Kidney capillary endothelial cell (primary cell): ENCODE data around the gene MARCHF3.

Experiments
- DNase-seq: peaks from one replicate; pipeline ENCODE4 v3.0.0-alpha.2; 2018; ENCODE audit warnings: low spot score

Gene MARCHF3

DNA sequence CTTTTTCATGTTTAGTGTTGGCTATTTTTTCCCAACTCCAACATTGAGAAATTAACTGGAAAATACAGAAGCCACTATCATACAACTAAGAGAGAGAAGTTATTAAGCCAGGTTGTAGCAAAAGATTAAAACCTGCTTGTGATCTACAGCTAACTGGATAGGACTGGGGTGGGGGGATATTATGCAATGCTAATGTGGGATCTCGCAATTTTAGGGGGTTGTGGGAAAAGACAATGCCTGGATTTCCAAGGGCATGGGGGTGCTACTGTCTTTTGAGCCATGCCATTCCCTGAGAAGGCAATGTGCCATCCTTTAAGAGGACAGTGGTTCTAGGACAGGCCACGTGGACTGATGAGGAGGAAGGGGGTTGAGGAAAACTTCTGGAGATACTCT is 46.5 kb downstream of the MARCHF3 start:
- DNase-seq, result no peak

DNA sequence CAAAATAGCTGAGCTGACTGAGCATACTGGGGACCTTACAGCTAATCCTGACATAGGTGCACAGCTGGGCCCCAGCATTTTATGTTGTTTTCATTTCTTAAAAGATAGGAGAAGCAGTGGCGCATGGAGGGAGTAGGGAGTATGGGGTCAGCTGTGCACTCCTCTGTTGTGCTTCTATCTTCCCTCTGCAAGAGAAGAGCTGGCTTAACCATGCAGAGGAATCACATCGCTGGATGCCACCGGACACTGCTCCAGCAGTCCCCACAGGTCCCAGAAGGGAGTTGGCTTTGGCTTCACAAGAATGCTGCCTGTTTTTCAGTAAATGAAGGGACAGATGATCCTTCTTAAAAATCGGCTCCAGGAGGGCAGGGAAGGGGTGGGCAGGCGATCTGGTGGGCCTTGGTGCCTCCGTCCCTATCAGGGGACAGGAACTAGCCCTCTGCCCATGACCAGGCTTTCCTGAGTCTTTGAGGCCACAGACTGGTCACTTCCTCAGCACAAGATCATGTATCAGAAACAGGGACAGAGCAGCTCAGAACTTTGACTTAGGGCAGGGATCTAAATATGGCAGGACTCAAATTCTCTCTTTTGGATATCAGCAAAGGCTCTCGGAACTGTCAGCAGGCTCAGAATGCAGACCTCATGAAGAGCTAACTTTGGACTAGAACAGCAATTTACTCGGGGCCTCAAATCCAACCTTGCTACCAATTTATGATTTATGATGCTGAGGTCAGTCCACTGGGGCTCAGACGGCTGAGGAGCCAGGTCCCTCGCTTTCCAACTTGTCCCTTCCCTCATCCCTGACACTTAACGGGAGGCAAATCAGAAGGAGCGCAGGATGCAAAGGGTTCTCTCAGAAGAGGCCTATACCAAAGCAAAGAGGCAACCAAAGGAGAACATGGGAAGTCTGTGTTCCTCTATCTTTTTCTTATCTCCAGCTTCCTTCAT is 47.2 kb downstream of the MARCHF3 start:
- DNase-seq, result no peak

DNA sequence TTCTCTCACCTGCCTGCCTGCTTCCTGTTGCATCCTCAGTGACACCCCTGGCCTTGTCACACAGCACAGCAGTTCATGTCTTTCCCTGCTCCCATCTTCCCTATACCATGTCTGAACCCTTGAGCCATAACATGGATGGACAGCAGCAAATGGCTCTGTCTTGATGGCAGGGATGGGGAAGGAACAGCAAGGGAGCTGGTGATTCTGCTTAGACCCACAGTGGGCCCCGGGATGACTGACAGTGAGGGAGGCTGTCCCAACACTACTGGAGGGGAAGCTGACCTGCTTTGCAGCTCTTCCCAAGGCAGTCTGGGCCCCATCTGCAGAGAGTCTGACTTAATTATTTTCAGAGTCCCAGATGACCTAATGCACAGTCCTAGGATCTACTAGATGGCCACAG is 48.2 kb downstream of the MARCHF3 start:
- no peak for DNase-seq

DNA sequence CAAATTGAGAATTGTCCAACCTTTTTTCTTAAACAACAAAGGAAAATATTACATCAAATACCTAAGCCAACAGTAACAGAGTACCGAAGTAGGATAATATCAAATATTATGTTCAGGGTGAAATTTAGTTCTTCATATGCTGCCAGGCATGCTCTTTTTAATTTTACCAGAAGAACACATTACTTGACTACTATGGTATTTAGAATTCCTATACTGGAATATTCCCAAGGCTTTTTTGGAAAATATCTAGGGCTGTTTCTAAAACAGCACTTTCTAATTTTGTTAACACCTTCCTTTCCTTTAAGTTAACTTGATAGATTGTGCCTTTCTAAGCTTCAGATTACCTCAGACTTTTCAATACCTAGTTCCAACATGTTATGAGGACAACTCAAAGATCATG is 48.7 kb downstream of the MARCHF3 start:
- DNase-seq, result no peak

DNA sequence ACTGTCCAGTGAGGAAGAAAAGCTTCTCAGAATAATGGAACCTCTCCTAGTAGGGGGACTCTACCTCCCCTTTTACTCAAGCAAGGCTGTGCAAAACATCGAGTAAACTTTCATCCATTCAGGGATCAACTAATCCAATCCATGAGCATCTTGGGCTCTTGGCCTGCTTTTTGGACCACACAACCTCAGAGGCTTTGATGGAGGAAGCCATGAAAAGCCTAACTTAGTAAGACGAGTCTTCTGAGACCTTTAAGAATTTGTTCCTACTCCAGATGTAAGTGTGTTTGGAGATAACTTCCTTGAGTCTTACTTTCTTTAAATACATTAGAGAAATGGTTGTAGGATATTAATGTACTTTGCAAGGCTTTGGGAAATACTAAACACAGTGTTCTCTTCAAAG is 49.1 kb downstream of the MARCHF3 start:
- no peak for DNase-seq

DNA sequence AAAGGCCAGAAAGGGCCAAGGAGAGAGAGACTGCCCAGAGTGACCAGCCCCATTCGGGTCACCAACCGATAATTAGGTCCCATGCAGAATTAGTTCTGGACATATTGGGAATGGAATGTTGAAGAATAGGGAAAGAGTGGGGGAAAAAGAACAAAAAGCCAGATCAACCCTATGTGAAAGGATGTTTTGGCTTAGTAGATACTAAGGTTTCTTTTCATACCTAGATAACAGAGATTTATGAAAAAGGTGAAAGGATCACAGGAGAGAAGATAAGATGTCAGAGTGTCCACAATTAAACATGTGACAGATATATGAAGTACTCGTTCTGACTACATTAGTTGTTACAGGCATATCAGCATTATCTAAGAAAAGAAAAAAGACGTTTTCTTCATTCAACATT is 52.1 kb downstream of the MARCHF3 start:
- DNase-seq, result no peak

DNA sequence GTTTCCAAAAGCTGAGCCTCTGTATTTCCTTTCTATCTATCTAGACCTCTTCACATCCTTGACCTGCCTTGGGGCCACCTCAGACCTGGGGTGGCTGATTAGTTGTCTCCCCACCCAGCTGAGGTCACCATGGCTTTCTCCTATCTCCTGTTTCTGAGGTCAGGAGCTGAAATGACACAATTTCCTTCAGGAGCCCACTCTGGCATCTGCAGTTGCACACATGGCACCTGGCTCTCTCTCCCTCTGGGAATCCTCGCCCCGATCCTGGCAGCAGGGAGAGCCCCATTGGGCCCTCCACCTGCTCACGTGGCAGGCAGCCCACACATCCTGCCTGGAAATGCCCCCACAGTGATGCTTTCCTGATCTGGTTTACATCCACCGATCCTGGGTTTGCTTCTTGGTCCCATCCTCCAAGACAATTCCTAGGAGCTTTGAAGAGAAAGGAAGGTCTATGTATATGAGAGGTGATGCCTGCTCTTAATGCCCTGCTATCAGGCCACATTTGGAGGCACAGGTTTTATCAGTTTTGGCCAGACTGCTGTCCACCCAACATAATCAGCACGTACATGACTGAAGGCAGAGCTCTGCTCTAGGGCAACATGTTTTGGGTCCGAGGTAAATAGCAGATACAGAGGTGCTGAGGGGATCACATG is 53.7 kb downstream of the MARCHF3 start:
- no peak for DNase-seq

DNA sequence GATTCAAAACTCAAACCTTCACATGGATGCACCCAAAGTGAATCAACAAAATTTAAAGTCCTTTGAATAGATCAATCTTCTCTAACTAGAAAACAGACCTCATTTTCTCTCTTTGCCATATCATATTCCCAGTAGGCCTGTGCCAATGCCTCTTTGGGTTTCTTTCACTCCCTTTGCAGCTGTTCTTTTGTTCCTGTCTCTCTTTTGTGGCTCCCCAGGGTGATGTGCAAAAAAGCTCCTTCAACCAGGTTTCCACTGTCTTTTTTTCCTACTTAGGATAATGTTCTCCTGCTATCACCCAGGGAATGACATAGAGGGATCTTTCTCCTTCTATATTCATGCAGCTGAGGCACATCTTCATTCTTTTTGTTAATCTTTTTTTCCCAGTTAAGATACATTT is 54.6 kb downstream of the MARCHF3 start:
- DNase-seq, result no peak

DNA sequence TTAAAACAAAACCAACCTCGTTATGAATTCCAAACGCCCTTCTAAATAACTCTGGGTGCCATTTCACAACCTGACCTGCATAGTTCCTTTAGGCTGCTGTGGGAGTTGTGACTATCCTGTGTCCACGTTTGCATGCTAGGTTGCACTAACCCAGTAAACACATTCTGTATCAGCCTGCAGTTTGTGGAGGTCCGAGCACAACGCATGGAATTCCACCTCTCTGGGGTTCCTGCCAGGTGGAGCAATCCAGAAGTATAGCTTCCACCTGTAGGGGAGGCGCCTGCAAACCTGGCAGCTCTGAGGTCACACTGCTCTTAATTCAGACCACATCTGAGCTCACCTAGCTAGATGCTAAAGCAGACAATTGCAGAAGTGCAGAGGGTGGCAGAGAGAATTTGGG is 57.2 kb downstream of the MARCHF3 start:
- no peak for DNase-seq

DNA sequence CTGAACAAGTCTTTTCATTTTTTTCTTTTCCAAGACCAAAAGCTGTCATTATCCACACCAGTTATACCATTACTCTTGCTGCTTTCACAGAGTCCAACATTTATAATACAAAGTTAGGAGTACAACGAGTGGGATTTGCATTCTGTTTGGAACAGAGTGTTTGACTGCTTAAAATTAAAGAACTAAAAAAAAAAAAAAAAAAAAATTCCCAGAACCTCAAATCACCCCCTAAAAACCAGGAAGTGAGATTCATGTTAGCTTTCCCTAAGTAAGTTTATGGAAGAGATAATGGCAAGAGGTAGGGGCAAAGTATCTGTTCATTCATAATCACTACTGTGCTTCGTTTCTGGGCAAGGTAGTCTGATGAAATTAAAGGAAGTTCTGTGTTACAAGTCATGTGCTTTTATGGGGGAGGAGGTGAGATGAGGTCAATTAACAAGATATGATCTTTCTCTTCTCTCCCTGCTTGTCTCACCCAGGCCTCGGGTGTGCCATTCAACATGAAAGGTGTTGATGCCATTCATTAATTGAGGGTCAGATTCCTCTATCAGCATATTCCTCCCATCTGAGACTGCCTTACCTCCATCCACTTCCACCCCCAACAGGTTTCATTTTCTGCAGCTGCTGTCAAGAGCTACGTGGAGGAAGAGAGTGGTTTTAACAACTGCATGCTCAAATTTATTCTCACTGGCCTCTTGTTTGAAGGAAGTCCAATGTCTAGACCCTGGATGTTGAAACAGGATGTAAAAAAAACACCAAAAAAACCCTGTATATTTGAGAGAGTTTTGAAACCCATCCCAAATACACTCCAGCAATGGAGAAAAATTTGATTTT is 58.1 kb downstream of the MARCHF3 start:
- DNase-seq, result no peak

DNA sequence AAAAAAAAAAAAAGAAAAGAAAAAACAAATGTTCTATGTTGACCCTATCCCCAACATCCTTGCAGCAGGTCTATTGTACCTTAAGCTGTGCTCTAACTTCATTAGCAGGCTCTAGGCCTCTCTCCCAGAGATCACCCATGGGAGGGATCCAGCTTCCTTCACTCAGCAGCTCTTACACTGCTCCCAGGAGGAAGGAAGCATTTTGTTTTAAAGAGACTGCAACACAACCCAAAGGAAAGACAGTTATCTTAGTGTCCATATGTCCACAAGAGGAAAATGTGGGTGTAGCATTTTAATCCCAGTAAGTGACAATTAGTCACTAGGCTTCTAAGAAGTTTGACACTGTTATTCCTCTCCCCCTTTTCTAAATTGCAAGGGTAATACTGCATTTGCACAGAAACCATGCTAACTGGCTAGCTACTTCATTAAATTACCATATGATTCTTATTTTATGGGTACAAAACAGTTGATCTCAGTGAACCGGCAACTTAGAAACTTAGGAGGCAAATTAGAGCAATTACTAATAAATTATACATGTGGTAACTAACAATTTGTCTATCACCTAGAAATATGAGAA is 58.8 kb downstream of the MARCHF3 start:
- DNase-seq, result no peak

DNA sequence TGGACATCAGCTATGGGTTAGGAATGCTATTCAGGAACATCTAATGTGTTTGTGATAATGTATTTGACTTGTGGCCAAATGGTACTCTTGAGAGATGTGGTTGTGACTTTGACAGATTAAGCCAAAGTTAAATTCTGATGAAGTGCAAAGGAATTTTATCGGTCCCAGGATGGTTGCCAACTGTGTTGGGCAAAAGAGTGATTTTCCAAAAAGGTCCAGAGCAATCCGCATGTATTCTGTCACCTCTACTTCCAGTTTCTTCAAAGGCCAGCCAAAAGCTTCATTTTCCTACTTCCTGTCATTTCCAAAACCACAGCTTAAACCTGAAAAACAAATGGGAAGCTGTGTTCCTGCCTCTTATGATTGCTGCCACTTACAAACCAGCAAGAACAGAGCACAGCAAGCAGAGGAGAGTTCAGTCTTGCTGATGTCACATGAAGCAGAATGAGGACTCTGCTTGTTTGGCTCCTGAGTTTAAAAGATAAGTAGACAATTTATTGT is 59.8 kb downstream of the MARCHF3 start:
- DNase-seq, result no peak

DNA sequence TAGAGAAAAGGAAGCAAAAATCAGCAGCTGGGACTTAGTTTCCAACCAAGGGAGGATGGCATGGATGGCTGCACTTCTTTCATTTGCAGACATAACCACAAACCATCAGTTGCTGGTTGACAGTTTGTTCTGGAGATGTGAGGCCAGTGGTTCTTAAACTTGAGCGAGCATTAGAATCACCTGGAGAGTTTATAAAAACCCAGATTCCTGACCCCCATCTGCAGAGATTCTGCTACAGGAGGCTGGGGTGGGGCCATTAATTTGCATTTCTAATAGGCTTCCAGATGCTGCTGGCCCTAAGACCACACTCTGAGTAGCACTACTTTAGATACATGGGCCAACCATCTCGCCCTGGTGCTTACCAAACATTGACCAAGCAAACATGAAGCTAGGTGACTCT is 60.8 kb downstream of the MARCHF3 start:
- DNase-seq, result no peak

DNA sequence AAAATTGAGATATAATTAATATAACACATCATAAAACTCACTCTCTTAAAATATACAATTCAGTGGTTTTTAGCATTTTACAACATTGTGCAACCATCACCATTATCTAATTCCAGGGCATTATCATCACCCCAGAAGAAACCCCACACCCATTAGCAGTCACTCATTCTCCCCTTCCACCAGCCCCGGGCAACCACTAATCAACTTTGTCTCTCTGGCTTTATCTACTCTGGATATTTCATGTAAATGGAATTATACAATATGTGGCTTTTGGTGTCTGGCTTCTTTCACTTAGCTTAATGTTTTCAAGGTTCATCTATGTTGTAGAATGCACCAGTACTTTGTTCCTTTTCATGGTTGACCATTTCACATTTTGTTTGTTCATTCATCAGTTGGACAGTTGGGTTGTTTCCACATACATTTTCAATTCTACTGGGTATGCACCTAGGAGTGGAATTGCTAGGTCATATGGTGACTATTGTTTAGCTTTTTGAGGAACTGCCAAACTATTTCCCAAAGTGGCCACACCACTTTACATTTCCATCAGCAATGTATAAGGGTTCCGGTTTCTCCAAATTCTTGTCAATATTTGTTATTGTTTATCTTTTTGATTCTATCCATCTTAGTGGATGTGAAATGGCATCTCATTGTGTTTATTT is 62.4 kb downstream of the MARCHF3 start:
- DNase-seq, result no peak

DNA sequence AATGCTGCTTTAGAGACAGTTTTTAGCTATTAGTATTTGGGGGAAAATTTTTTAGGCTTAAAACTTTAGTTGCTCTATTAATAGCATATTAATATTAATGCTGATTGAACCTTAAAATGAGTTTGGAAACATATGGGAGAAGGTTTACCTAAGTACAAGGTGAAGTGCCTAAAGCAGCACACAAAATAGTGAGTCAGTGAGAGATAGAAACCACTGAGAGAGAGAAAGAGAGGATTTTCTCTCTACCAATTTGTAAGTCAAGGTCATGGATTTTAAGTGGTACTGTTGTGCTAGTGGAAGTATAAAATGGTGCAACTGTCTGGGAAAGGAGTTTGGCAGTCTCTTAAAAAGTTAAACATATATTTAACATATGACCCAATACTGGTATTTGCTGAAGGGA is 64.9 kb downstream of the MARCHF3 start:
- no peak for DNase-seq

DNA sequence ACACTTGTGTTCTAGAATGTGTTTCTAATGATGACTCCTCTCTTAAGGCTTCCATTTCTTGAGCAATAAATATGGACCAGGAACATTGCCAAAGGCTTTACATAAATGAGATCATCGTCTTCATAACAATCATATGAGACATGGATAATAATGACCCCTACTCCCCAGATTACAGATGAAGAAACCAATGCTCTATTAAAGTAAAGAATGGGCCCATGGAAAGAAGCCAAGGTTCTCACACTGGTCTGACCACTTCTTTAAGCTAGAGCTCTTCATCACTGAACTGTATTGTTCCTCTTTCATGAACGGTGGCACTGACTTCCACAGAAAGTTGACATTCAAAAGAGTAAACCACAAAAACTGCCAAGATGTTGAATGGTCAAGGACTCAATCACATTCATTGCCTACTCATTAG is 65.3 kb downstream of the MARCHF3 start:
- DNase-seq, result peak; percentile 59

DNA sequence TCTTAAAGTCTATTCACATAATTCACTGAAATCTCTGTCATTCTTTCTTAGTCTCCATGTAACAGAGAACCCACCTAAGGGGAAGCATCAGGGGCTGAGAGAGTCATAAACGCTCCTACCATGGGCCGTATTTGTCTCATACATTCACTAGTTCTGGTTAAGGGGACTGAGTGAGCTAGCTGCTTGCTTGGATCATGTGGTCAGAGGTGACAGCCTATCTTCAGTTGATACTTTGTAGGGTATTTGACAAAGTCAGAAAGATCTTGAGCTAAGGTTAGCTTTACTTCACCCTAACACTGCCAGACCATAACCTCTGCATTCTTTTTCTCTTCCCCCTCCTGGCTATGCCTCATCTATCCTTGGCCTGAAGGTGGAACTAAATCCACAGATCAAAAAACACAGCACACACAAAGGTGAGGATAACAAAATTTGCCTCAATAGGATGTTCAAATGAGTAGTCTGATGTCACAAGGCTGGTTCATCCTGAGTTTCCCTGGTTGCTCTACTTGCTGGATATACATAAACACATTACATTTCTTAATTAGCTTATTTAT is 66.5 kb downstream of the MARCHF3 start:
- DNase-seq, result no peak

DNA sequence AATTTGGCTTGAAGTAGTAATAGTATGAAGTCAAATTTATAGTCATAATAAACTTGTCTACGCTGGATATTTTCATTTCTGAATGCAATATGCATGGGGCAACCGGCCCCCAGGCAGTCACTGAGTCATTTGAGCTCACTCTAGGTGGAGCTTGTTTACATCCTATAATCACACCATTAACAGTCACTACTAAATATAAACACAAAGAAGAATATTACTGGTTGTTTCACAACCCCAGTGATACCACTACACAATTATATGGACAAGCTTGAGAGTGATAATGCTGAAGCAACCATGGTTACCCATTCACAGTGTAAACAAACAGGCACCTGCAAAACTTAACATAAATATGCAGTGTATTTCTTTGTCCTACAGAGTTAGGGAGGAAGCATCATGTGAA is 68.7 kb downstream of the MARCHF3 start:
- no peak for DNase-seq

DNA sequence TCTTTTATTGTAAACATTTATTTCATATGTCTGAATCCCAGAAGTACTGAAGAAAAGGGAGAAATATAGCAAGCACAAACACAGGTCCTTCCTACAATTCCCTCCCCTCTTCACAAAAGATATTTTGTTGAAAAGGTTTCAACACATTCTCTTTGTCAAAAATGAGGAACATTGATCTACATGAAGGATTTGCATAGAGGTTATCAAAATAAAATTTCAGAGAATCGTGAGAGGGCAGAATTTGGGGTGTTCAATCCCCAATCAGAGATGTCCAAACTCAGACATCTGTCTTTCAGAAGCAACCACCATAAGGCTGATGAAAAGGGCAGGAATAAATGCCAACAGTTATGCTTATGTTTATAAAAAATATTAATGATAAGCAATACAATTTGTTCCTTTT is 69.2 kb downstream of the MARCHF3 start:
- no peak for DNase-seq

DNA sequence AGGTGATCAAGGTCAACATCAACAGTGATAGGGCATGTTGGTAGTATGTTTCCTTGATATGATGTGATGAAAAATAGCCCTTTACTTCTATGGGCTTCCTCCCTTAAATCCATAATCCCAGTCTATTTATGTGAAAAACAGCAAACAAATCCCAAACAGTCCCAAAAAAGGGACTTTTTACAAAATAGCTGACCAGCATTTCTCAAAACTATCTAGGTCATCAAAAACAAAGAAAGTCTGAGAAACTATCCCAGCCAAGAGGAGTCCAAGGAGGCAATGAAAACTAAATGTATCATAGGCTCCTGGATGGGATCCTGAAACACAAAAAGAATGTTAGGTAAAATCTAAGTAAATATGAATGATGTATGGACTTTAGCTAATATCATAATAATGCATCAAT is 71.2 kb downstream of the MARCHF3 start:
- DNase-seq, result no peak

DNA sequence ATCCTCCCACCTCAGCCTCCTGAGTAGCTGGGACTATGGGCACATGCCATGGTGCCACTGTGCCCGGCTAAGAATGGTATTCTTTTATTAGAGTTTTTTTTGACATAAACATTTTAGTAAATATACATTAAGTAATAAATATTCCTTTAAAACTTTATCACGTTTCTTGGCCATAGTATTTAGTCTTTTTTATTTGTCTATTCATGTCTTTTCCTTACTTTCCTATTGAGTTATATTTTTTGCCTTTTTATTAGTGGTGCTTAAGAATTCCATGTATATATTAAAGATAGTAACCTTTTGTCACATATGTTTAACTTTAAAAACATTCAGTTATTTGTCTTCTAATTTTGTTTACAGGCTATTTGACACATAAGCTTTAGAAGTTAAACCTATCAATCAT is 73.4 kb downstream of the MARCHF3 start:
- DNase-seq, result no peak
